ENCODE data around the gene CAMK2A. TPM values are rescaled to one million over a fixed set of nuclear protein-coding genes. Genes with fewer than 3 reads are reported as not detected.

The CAMK2A gene
- total RNA-seq, 4 donors from 2014 or later, result not detected

- Histone ChIP-seq H3K4me1 (peaks cover 5 to 8% of the 10 kb centered on the region in 2 donors), H3K4me3 (replicated peaks in 1 of 3) (no peak overlapping the region), H3K36me3 (no peaks in the 10 kb centered on the region), H3K27ac (no peak overlapping the region), H3K9me3 (no peaks in the 10 kb centered on the region), H3K27me3 (no peaks in the 10 kb centered on the region)
- WGBS, 2 donors, result 92 to 100% methylated on average over 1 of the region's 1 CpG
- DNase-seq, result no peak
- TF ChIP-seq, protein P1, sequence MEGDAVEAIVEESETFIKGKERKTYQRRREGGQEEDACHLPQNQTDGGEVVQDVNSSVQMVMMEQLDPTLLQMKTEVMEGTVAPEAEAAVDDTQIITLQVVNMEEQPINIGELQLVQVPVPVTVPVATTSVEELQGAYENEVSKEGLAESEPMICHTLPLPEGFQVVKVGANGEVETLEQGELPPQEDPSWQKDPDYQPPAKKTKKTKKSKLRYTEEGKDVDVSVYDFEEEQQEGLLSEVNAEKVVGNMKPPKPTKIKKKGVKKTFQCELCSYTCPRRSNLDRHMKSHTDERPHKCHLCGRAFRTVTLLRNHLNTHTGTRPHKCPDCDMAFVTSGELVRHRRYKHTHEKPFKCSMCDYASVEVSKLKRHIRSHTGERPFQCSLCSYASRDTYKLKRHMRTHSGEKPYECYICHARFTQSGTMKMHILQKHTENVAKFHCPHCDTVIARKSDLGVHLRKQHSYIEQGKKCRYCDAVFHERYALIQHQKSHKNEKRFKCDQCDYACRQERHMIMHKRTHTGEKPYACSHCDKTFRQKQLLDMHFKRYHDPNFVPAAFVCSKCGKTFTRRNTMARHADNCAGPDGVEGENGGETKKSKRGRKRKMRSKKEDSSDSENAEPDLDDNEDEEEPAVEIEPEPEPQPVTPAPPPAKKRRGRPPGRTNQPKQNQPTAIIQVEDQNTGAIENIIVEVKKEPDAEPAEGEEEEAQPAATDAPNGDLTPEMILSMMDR (IDR thresholded peaks at IDR 0.05), result no peak
- no peak for TF ChIP-seq POLR2A (IDR thresholded peaks at IDR 0.05)
- intact Hi-C loops (cut with DNase I), result no loop called here
Measured at GRCh38 chr5:150321211-150321610, 31.6 kb upstream of the CAMK2A start.

- Histone ChIP-seq H3K27me3 (no peaks in the 10 kb centered on the region), H3K27ac (no peak overlapping the region), H3K4me1 (peaks cover 5 to 8% of the 10 kb centered on the region in 2 donors), H3K9me3 (no peaks in the 10 kb centered on the region), H3K36me3 (no peaks in the 10 kb centered on the region), H3K4me3 (replicated peaks in 1 of 3) (no peak overlapping the region)
- WGBS, 2 donors, result 66 to 71% methylated on average over 2 of the region's 2 CpGs
- intact Hi-C loops (cut with DNase I), result no loop called here
- peak; percentile 56 to 61 for DNase-seq
- no peak for TF ChIP-seq POLR2A (IDR thresholded peaks at IDR 0.05)
- TF ChIP-seq, protein P1 (IDR thresholded peaks at IDR 0.05), result no peak
Measured at GRCh38 chr5:150320044-150320613, 30.6 kb upstream of the CAMK2A start.

DNA sequence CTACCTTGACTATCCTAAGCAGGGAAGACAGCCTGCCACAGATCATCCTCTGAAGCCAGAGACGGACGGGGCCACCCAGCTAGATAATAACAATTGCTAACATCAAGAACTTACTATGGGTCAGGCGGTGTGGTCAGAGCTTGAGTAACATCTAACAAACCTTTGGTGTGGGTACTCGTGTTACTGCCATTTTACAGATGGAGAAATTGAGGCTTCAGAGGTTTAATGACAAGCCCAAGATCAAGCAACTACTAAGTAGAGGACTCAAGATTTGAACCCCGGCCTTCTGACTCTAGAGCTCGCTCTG lies 29.9 kb upstream of the CAMK2A start:
- no peaks in the 10 kb centered on the region for H3K27me3 ChIP-seq
- no peak overlapping the region for H3K4me3 ChIP-seq (replicated peaks in 1 of 3)
- no peaks in the 10 kb centered on the region for H3K9me3 ChIP-seq
- no peak for TF ChIP-seq POLR2A (IDR thresholded peaks at IDR 0.05)
- TF ChIP-seq, protein P1 (IDR thresholded peaks at IDR 0.05), result no peak
- no peaks in the 10 kb centered on the region for H3K36me3 ChIP-seq
- DNase-seq, result no peak
- no peak overlapping the region for H3K27ac ChIP-seq
- peaks cover 5 to 8% of the 10 kb centered on the region in 2 donors for H3K4me1 ChIP-seq
- intact Hi-C loops (cut with DNase I), result no loop called here
- 93% methylated on average over 6 of the region's 6 CpGs for WGBS, 2 donors

GRCh38 chr5:150318613-150319483 lies 29.3 kb upstream of the CAMK2A start:
- 60 to 68% methylated on average over 8 to 9 of the region's 9 CpGs for WGBS, 2 donors
- intact Hi-C loops (cut with DNase I), result no loop called here
- TF ChIP-seq POLR2A (IDR thresholded peaks at IDR 0.05), result no peak
- TF ChIP-seq, protein P1 (IDR thresholded peaks at IDR 0.05), result no peak
- Histone ChIP-seq H3K36me3 (no peaks in the 10 kb centered on the region), H3K4me1 (peaks cover 5 to 8% of the 10 kb centered on the region in 2 donors), H3K27me3 (no peaks in the 10 kb centered on the region), H3K4me3 (replicated peaks in 1 of 3) (no peak overlapping the region), H3K9me3 (no peaks in the 10 kb centered on the region), H3K27ac (no peak overlapping the region)
- no peak for DNase-seq
